NCI-H69 (cell line): Measurements from ENCODE around the gene VIPR2.

ENCODE experiments used
- DNase-seq: peaks from one replicate; lab custom pipeline; 2025; lab: John Stamatoyannopoulos, UW

The VIPR2 gene

GRCh38 chr7:159040912-159041711, 103.6 kb downstream of the VIPR2 start:
- no peak for DNase-seq

- DNase-seq = no peak
These were observed 104.5 kb downstream of the VIPR2 start for GRCh38 chr7:159040146-159040545.

- DNase-seq = no peak
These were observed 105.0 kb downstream of the VIPR2 start for GRCh38 chr7:159039716-159040115.

- no peak for DNase-seq
These were observed 106.6 kb downstream of the VIPR2 start for GRCh38 chr7:159038066-159038465.

DNA sequence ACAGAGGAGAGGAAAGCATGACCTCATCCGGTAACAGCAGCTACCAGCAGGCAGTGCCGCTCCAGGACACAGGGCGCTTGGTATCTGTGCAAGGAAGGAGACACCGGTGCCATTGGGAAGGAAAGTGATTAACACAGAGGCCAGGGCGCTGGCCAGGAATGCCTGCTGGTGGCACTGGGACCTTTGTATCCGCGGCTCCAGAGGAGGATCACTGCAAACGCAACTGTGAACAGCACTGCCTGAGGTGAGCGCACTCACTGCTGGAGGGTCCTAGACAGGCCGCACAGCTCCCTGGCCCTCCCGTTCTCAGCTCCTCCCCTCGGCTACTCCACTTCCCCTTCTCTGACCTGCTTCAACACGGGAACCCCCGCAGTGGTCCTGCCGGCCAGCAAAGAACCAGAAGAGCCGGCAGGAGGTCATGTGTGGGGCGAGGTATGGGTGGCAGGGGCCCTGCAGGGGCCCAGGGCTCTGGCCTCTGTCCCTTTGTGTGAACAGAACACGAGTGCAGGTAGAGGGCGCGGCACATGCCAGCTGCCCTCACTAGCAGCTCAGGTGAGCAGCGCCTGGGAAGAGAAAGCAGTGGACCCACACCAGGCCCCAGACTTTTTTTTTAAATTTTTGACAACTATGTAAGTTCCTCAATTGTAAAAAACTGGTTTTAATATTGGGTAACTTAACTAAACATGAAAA, 107.6 kb downstream of the VIPR2 start:
- DNase-seq = peak; percentile 16

- no peak for DNase-seq
These were observed 109.0 kb downstream of the VIPR2 start for GRCh38 chr7:159035571-159036073.

GRCh38 chr7:159034988-159035387, 109.7 kb downstream of the VIPR2 start:
- DNase-seq = no peak

DNA sequence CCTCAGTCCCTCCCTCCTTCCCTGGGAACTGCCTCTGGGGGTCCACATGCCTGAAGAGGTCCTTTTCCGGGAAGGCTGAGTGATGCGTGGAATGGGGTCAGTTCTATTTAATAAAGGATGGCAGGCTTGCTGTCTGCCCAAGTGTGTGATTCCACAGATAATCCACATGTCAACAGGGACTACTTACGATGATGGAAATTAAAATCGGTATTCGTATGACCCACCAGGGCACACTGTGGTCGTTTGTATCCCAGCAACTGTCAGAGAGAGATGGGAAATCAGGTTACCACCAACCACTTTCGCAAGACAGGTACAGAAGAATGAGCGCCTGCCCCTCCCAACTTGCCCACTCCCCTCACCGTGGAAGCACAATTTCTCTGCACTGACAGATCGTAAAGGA, 110.3 kb downstream of the VIPR2 start:
- DNase-seq = no peak

DNA sequence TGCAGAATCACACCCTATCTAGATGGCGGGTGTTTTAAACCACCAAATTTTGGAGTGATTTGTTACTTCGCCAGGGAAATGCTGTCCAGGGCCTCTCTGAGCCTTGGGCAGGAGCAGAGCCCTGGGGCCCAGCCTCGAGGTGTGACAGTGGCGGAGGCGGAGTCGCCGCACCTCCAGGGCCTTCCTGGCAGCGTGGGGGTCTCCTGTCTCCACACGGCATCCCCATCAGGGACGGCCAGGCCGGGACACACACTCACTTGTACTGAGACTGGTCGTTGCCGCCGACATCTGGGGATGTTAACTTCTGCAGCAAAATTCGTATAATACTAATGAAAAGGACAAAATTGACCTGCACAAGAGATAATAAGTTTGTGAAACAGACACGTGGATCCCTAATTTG, 110.7 kb downstream of the VIPR2 start:
- DNase-seq = no peak

GRCh38 chr7:159033473-159033825, 111.2 kb downstream of the VIPR2 start:
- DNase-seq = no peak

- no peak for DNase-seq
These were observed 111.8 kb downstream of the VIPR2 start for GRCh38 chr7:159032753-159033472.

DNA sequence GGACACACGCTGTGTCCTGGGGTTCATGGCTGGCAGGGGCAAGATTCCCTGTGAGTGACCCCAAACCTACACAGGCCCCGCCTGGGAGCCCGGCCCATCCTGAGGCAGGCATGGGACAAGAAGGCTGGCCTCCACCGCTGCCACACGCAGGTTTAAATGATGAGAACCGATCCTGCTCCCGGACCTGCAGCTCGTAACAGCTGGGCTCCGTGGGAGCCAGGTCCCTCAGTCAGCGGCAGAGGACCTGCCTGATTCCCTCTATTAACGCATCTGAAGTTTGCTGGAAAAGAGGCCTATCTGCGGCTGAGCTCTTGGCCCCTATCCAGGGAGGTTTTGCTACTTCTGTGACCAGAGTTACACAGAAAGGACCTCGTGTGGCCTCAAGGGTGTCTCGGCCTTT, 112.3 kb downstream of the VIPR2 start:
- no peak for DNase-seq

DNA sequence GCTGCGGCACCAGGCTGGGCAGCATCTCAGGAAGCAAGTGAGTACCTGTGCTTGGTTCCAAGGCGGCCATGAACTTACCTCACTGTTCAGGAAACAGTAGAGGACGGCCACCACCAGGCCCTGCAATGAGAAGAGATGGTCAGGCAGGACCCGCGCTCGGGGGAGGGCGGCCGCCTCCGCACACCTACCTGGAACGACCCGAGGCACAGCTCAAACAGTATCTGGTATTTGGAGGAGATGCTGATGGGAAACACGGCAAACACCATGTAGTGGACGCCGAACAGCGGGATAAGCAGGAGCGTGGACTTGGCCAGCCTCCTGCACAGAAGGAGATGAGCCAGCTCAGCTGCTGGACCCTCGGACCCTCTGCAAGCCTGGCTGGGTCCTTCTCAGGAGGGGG, 112.9 kb downstream of the VIPR2 start:
- no peak for DNase-seq

- no peak for DNase-seq
These were observed 113.4 kb downstream of the VIPR2 start for GRCh38 chr7:159031135-159031701.

DNA sequence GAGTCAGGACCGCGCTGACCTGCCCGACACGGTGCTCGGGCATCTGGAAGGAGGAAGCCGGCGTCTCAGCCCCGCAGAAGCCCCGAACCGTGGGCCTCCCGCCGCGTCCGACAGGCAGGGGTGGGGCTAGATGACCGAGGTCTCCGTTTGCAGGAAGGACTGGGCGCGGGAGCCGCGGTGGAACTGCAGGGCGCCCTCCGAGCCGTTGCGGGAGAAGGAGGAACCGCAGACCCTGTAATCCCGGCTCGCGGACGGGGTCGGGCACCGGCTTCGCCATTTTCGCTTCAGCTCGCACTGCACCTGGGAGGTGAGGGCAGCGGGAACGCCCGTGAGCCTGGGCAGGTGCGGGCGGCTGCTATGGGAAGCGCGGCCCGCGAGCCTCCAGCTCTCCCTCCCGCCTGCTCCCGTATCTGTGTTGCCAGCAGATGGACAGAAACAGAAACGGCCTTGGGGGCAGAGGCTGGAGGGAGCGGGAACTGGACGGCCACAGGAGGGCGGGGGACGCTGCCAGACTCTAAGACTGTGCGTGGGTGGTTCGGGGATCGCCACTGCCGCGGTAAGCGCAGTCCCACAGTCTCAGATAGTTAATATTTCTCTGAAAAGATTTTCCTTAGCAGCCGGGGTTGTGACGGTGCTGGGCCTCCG, 114.1 kb downstream of the VIPR2 start:
- peak; percentile 53 for DNase-seq

DNA sequence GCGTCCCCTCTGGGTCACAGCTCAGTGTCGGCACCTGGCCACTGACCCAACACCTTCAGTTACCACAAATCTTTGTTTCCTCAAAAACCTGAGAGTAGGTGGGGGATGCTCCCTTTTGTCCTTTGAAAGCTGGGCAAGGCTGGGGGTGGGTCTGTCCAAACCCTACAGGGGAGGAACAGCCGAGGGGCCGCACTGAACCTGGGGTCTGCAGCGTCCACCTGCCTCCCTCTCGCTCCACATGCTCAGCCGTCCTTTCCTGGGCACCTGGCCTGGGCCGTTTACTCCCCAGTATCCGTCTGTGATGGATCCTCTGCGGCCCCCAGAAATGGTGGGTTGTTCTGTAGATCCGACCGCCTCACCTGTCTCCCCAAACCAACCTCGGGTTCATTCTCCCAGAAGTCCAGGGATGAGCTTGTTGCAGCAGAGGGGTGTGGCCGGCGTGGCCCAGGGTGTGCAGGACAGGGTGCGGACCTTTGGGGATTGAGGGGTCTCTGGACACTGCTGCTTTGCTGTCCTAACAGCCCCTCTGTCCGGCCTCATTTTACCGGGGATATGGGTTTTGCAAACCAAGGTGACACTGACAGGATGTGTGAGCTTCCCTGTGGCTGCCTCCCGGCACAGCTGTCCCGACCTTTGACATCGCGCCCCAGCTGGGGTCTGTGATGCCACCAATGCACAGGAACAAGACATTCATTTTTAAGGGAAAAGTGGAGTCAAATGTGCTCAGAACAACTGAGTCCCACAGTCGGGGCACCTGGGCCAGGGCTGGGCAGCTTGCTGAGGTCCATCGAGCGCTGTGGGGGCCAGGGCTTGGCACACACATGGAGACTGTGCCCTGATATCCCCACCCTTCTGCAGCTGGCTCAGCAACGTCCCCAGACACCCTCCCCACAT, 115.9 kb downstream of the VIPR2 start:
- no peak for DNase-seq

DNA sequence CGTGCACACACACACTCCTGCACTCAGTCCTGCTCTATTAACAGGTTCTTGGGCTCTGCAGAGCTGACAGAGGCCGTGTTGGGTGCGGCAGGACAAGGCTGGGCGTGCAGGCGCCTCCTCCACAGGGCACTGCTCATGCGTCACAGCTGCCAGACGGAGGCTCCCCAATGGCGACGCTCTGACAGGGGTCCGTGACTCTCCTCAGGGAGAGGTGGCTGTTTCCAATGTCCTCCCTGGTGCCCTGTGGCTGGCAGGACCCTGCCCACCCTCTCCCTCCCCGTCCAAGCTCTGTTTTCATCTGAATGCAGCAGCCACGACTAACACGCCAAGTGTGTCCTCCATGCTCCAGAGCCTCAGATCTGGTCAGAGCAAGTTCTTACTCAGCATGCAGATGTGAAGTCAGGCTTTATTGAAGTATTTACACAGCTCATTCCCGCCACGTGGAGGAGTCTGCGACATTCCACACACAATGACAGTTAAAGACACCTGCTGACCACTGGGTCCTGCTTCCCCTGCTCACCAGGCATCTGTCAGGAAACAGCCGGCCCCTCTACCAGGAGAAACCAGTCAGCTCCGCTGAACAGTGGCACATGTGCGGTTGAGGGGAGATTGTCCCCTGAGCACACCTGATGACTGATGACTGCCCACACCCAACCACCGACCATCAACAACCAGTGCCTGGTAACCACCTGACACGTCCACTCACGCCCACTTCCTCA, 116.7 kb downstream of the VIPR2 start:
- peak; percentile 56 for DNase-seq

DNA sequence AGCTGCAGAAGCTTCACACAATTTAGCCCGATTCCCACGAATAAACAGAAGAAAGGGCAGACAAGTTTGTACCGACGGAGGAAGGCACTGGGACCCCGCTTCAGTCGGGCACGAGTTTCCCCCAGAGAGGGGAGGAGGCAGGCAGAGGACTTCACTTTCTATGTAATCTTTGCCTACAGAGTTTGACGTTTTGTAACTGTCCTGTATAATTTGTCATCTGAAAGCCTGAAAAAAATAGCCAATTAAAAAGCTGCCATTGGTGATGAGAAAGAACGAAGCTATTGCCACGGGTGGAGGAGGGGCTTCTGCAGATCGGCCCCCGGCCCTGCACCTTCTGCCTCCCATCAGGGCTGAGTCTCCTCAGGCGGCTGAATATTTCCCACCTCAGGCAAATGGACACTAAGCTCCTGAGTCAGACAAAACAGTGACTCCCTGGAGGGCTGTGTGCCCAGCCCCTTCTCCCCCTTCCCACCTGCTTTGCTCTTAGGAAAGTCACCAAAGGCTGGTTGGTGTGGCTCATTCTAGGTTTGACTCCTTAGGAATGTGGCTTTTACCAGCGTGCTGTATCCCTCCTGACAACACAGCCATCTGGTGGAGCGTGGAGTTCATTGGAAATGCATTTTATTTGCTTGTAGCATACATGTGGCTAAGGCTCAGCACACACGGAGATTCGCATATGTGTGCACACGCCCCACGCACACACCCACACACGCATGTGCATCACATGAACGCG, 117.4 kb downstream of the VIPR2 start:
- DNase-seq = peak; percentile 49

- no peak for DNase-seq
These were observed 118.2 kb downstream of the VIPR2 start for GRCh38 chr7:159026271-159027055.
